NB4 (cell line): ENCODE data around the gene CYB561D1.

Experiments used
- CTCF ChIP-seq: IDR thresholded peaks from one replicate; pipeline ENCODE4 v1.5.1; 2012; ENCODE audit warnings: low read depth, low read length
- POLR2A ChIP-seq: IDR thresholded peaks from 2 replicates; pipeline ENCODE4 v1.6.1; 2011; ENCODE audit warnings: mild to moderate bottlenecking; ENCODE audit not compliant: insufficient read length; ENCODE audit errors: extremely low read depth

GRCh38 chr1:109481646-109482045 lies 12.2 kb upstream of the CYB561D1 start:
- no peak for TF ChIP-seq CTCF
- TF ChIP-seq POLR2A: no peak
